ENCODE measurements around the gene SCD. TPM values are rescaled to one million over a fixed set of nuclear protein-coding genes. Genes with fewer than 3 reads are reported as not detected.

SCD gene
- total RNA-seq, 5 donors from 2014 or later (not counting 1 experiment from before 2014, with no cell fraction given): 2.1 to 5.7 (median 4.7) TPM

DNA sequence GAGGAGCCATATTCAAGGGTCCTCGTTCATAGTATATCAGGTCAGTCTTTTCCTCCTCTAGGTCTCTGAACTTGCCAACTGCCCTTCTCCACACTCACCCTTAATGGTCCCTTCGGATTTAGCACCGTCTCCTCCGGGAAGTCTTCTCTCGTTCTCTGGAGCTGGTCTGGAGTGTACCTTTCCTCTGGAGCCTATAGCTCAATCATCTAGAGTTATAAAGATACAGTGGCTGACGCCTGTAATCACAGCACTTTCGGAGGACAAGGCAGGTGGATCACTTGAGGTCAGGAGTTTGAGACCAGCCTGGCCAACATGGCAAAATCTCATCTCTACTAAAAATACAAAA, 4.4 kb upstream of the SCD start:
- Histone ChIP-seq H3K36me3 (ENCODE audit: control insufficient read depth in 2 of 2, extremely low read depth in 1 of 2, insufficient read depth in 1 of 2, low read length in 1 of 2) (no peaks in the 10 kb centered on the region), H3K4me1 (ENCODE audit: control insufficient read depth in 1 of 2, extremely low read depth in 1 of 2, insufficient read depth in 2 of 2, low read length in 2 of 2) (peaks cover 0 to 18% of the 10 kb centered on the region in 2 experiments), H3K9me3 (no peaks in the 10 kb centered on the region), H3K27me3 (replicated peaks in 1 of 2; ENCODE audit: control insufficient read depth in 2 of 2, extremely low read depth in 1 of 2, insufficient read depth in 2 of 2, low read length in 1 of 2) (peaks cover 0 to 5% of the 10 kb centered on the region in 2 experiments), H3K27ac (ENCODE audit: low read length) (no peak overlapping the region), H3K4me3 (ENCODE audit: control insufficient read depth in 1 of 2, extremely low read depth in 1 of 2, low read length in 1 of 2) (no peak overlapping the region)
- POLR2A ChIA-PET: no interaction called here
- H3K27ac Mint-ChIP-seq: no peak overlapping the region
- WGBS (ENCODE audit: insufficient coverage): 89% methylated on average over 5 of the region's 7 CpGs
- no peaks in the 10 kb centered on the region for H3K36me3 Mint-ChIP-seq
- no peaks in the 10 kb centered on the region for H3K9me3 Mint-ChIP-seq
- no peak for DNase-seq
- no peak for ATAC-seq (replicated peaks in 1 of 4)
- H3K27me3 Mint-ChIP-seq: peaks cover 0 to 3% of the 10 kb centered on the region in 2 donors
- peaks cover 6 to 16% (median 13%) of the 10 kb centered on the region in 3 donors for H3K4me1 Mint-ChIP-seq
- no peak overlapping the region for H3K4me3 Mint-ChIP-seq
- CTCF ChIA-PET: interaction anchor here (0.6 to 2.1 kb wide), 8 partner anchors 10 to 176 kb away, joined by 3 to 11 read pairs (median 4); no protein-coding TSS in a partner anchor

DNA sequence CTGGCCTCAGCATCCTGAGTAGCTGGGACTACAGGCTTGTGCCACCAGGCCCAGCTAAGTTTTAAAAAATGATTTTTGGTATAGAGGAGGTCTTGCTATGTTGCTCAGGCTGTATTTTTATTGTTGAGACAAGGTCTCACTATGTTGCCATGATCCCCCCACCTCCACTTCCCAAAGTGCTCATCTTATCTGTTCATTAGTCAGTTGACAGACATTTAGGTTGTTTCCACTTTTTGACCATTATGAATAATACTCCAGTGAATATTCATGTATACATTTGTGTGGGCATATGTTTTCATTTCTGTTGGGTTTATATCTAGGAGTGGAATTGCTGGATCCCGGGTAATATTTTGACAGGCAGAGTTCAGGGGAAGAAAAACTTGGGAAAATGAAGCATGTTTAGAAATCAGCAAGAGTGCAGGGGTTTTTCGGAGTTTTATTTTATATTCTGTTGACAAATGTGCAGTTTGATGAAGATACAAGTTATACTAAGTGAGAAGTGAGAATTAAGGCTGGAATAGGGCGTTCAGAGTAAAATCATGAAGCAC, 2.7 kb upstream of the SCD start:
- H3K27ac ChIP-seq (ENCODE audit: low read length): no peak overlapping the region
- ATAC-seq (replicated peaks in 1 of 4) (no peak), DNase-seq (no peak)
- H3K27me3 ChIP-seq (replicated peaks in 1 of 2; ENCODE audit: control insufficient read depth in 2 of 2, extremely low read depth in 1 of 2, insufficient read depth in 2 of 2, low read length in 1 of 2): peaks cover 0 to 9% of the 10 kb centered on the region in 2 experiments
- no peaks in the 10 kb centered on the region for H3K9me3 ChIP-seq
- WGBS (ENCODE audit: insufficient coverage): 93% methylated on average over 2 of the region's 3 CpGs
- Mint-ChIP-seq H3K27me3 (peaks cover 0 to 5% of the 10 kb centered on the region in 2 donors), H3K9me3 (no peaks in the 10 kb centered on the region), H3K4me1 (peaks cover 17 to 29% (median 22%) of the 10 kb centered on the region in 3 donors), H3K4me3 (peak overlapping the region in 2 of 3 donors; percentile 4 to 80), H3K27ac (peak overlapping the region in 1 of 2 donors; percentile 30), H3K36me3 (no peaks in the 10 kb centered on the region)
- no peak overlapping the region for H3K4me3 ChIP-seq (ENCODE audit: control insufficient read depth in 1 of 2, extremely low read depth in 1 of 2, low read length in 1 of 2)
- POLR2A ChIA-PET: interaction anchor here in 1 of 2 donors (0.6 kb wide), 2 partner anchors 15 to 169 kb away, joined by 3 to 8 read pairs; no protein-coding TSS in a partner anchor
- peaks cover 2 to 31% of the 10 kb centered on the region in 2 experiments for H3K4me1 ChIP-seq (ENCODE audit: control insufficient read depth in 1 of 2, extremely low read depth in 1 of 2, insufficient read depth in 2 of 2, low read length in 2 of 2)
- H3K36me3 ChIP-seq (ENCODE audit: control insufficient read depth in 2 of 2, extremely low read depth in 1 of 2, insufficient read depth in 1 of 2, low read length in 1 of 2): no peaks in the 10 kb centered on the region
- CTCF ChIA-PET: interaction anchor here (0.6 to 3.9 kb wide), 7 partner anchors 26 to 165 kb away, joined by 3 to 37 read pairs (median 4); no protein-coding TSS in a partner anchor

DNA sequence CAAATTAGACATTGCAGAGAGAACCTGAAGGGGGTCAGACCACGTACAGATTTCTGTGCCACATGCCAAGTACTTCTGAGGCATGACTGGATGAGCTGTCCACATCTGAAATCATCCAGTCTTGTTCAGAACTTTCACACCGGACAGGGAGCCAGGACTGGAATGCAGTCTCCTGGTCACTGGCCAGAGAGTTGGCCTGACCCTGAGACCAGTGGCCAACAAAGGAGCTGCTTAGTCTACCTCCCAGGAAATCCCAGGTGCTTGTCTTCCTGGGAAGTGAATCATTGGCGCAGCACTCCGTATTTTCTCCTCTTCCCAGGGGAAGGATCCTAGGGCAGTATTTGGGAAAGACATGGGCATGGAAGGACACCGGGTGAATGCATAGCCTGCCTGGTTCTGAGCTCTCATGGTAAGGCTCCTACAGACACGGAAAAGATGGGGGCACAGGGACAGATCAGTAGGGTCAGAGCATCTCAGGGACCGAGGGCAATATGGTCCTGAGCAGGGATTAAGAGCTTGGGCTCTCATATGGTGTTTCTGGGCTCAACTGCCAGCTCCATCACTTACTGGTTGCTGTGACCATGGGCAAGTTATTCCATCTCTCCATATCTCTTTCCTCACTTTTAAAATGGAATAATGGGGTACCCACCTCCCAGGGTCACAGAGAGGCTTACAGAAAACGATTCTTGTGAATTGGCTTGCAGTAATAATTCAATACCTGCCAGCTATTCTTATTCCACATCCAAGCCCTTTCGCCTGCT, 1.3 kb upstream of the SCD start:
- Histone ChIP-seq H3K36me3 (ENCODE audit: control insufficient read depth in 2 of 2, extremely low read depth in 1 of 2, insufficient read depth in 1 of 2, low read length in 1 of 2) (no peaks in the 10 kb centered on the region), H3K27ac (ENCODE audit: low read length) (no peak overlapping the region), H3K4me1 (ENCODE audit: control insufficient read depth in 1 of 2, extremely low read depth in 1 of 2, insufficient read depth in 2 of 2, low read length in 2 of 2) (peaks cover 2 to 31% of the 10 kb centered on the region in 2 experiments), H3K27me3 (replicated peaks in 1 of 2; ENCODE audit: control insufficient read depth in 2 of 2, extremely low read depth in 1 of 2, insufficient read depth in 2 of 2, low read length in 1 of 2) (peaks cover 0 to 9% of the 10 kb centered on the region in 2 experiments), H3K9me3 (no peaks in the 10 kb centered on the region), H3K4me3 (ENCODE audit: control insufficient read depth in 1 of 2, extremely low read depth in 1 of 2, low read length in 1 of 2) (peak overlapping the region; percentile 69 to 77)
- Mint-ChIP-seq H3K4me1 (peaks cover 17 to 32% (median 21%) of the 10 kb centered on the region in 3 donors), H3K9me3 (no peaks in the 10 kb centered on the region), H3K27ac (peak overlapping the region in 1 of 2 donors; percentile 23), H3K27me3 (peaks cover 0 to 5% of the 10 kb centered on the region in 2 donors), H3K36me3 (no peaks in the 10 kb centered on the region), H3K4me3 (peak overlapping the region; percentile 80 to 88 (median 81))
- ChIA-PET CTCF (interaction anchor here (0.6 to 3.9 kb wide), 7 partner anchors 10 to 173 kb away, joined by 3 to 37 read pairs (median 4); no protein-coding TSS in a partner anchor), POLR2A (interaction anchor here (0.5 to 0.7 kb wide), 2 partner anchors 45 to 173 kb away, joined by 3 read pairs; no protein-coding TSS in a partner anchor)
- WGBS (ENCODE audit: insufficient coverage): 72% methylated on average over 6 of the region's 9 CpGs
- ATAC-seq (replicated peaks in 1 of 4) (no peak), DNase-seq (no peak)

DNA sequence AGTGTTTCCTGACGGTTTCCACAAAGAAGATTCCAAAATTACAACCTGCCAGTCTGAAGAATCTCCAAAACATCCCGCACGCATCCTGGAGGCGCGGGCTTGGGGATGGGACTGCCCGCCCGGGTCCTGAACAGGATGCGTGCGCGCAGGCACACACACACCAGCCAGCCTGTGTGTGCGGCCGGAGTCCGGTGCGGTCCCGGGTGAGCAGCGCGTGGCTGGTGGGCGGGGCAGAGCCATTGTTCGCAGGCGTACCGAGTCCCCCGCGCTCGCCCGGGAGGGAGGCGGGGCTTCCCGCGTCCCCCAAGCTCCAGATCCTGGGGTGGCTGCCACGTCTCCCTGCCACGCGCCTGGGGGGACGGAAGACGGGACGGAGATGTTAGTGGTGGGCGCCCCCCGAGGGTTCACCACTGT, 675 bp upstream of the SCD start:
- WGBS (ENCODE audit: insufficient coverage): 2% methylated on average over 21 of the region's 36 CpGs
- no peaks in the 10 kb centered on the region for H3K9me3 ChIP-seq
- H3K36me3 ChIP-seq (ENCODE audit: control insufficient read depth in 2 of 2, extremely low read depth in 1 of 2, insufficient read depth in 1 of 2, low read length in 1 of 2): no peaks in the 10 kb centered on the region
- H3K4me3 ChIP-seq (ENCODE audit: control insufficient read depth in 1 of 2, extremely low read depth in 1 of 2, low read length in 1 of 2): peak overlapping the region; percentile 69 to 77
- ChIA-PET CTCF (interaction anchor here (0.6 to 3.9 kb wide), 8 partner anchors 16 to 199 kb away, joined by 3 to 37 read pairs (median 6); no protein-coding TSS in a partner anchor), POLR2A (interaction anchor here in 1 of 2 donors (0.5 to 1.0 kb wide), 3 partner anchors 15 to 172 kb away, joined by 3 to 9 read pairs (median 3); no protein-coding TSS in a partner anchor)
- Mint-ChIP-seq H3K4me1 (peaks cover 17 to 32% (median 21%) of the 10 kb centered on the region in 3 donors), H3K4me3 (peak overlapping the region; percentile 80 to 88 (median 81)), H3K27me3 (peaks cover 0 to 5% of the 10 kb centered on the region in 2 donors), H3K36me3 (peaks cover 5% of the 10 kb centered on the region), H3K27ac (peak overlapping the region in 1 of 2 donors; percentile 23), H3K9me3 (no peaks in the 10 kb centered on the region)
- DNase-seq (peak in 30 of 35 experiments; percentile 6 to 71 (median 33)), ATAC-seq (replicated peaks in 1 of 4) (peak; percentile 60 to 64 (median 64))
- no peak overlapping the region for H3K27ac ChIP-seq (ENCODE audit: low read length)
- peaks cover 2 to 31% of the 10 kb centered on the region in 2 experiments for H3K4me1 ChIP-seq (ENCODE audit: control insufficient read depth in 1 of 2, extremely low read depth in 1 of 2, insufficient read depth in 2 of 2, low read length in 2 of 2)
- peaks cover 0 to 9% of the 10 kb centered on the region in 2 experiments for H3K27me3 ChIP-seq (replicated peaks in 1 of 2; ENCODE audit: control insufficient read depth in 2 of 2, extremely low read depth in 1 of 2, insufficient read depth in 2 of 2, low read length in 1 of 2)

DNA sequence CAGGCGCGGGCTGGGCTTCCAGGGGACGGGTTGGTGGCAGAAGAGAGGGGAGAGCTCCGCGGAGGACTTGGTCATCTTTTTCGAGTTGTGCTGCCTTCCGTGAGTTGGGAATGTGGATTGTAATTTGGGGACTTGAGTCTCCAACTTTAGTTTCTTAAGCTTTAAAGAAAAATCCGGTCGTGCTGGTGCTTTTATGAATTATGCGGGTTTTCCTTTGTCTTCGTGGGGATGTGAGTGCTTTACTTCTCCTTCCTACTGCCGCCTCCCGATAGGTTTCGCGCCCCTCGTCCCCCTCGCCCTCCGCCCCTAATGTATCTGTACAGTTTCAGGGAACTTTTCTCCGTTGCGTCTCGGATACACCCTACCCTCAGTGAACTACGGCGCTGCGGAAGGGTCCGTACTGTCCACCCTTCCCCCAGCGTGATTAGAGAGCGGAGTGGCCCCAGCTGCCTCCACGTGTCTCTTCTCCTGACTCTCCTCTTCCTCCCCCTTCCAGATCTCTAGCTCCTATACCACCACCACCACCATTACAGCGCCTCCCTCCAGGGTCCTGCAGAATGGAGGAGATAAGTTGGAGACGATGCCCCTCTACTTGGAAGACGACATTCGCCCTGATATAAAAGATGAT, 649 bp downstream of the SCD start:
- Mint-ChIP-seq H3K27ac (peak overlapping the region; percentile 19 to 29), H3K4me1 (peaks cover 17 to 32% (median 21%) of the 10 kb centered on the region in 3 donors), H3K27me3 (peaks cover 0 to 5% of the 10 kb centered on the region in 2 donors), H3K4me3 (peak overlapping the region; percentile 80 to 88 (median 81)), H3K9me3 (no peaks in the 10 kb centered on the region), H3K36me3 (peaks cover 14% of the 10 kb centered on the region)
- ChIA-PET POLR2A (interaction anchor here (0.7 to 1.9 kb wide), 4 partner anchors 23 to 55 kb away, joined by 3 to 5 read pairs (median 5); no protein-coding TSS in a partner anchor), CTCF (interaction anchor here (0.6 to 3.9 kb wide), 10 partner anchors 14 to 202 kb away, joined by 3 to 37 read pairs (median 4); no protein-coding TSS in a partner anchor)
- H3K9me3 ChIP-seq: no peaks in the 10 kb centered on the region
- DNase-seq (peak in 1 of 35 experiments; percentile 12), ATAC-seq (replicated peaks in 1 of 4) (peak in 2 of 4 experiments; percentile 7 to 20)
- H3K4me3 ChIP-seq (ENCODE audit: control insufficient read depth in 1 of 2, extremely low read depth in 1 of 2, low read length in 1 of 2): peak overlapping the region; percentile 69 to 77
- peaks cover 3% of the 10 kb centered on the region in 2 donors for H3K36me3 ChIP-seq (ENCODE audit: control insufficient read depth in 2 of 2, extremely low read depth in 1 of 2, insufficient read depth in 1 of 2, low read length in 1 of 2)
- no peak overlapping the region for H3K27ac ChIP-seq (ENCODE audit: low read length)
- peaks cover 0 to 9% of the 10 kb centered on the region in 2 experiments for H3K27me3 ChIP-seq (replicated peaks in 1 of 2; ENCODE audit: control insufficient read depth in 2 of 2, extremely low read depth in 1 of 2, insufficient read depth in 2 of 2, low read length in 1 of 2)
- peaks cover 2 to 31% of the 10 kb centered on the region in 2 experiments for H3K4me1 ChIP-seq (ENCODE audit: control insufficient read depth in 1 of 2, extremely low read depth in 1 of 2, insufficient read depth in 2 of 2, low read length in 2 of 2)
- 8% methylated on average over 24 of the region's 32 CpGs for WGBS (ENCODE audit: insufficient coverage)

Data from T-cell (primary cell).